Neural cell (in vitro differentiated cells): ENCODE data around the gene AMIGO2. TPM values are rescaled to one million over a fixed set of nuclear protein-coding genes. Genes with fewer than 3 reads are reported as not detected.

Experiments
- H2AFZ ChIP-seq: fragments of 200-600, 300-800 bp; sonication (generic), shearing (Covaris generic); 2 replicates; pipeline ENCODE4 v1.6.0; 2014; ENCODE audit warnings: low read depth, mild to moderate bottlenecking, antibody characterized with exemption, low read length, moderate library complexity
- H3F3A ChIP-seq: fragments of 200-600 bp; shearing (Covaris generic); 2 replicates; pipeline ENCODE4 v1.6.1; 2016; ENCODE audit warnings: mild to moderate bottlenecking, moderate library complexity, mixed read lengths, antibody characterized with exemption, low read length; ENCODE audit not compliant: insufficient read depth, poor library complexity, severe bottlenecking
- H3K27ac ChIP-seq: fragments of 200-600, 300-800 bp; sonication (generic), shearing (Covaris generic); 2 replicates; pipeline ENCODE4 v1.5.1; 2014; ENCODE audit warnings: mild to moderate bottlenecking, low read length, moderate library complexity
- H3K27me3 ChIP-seq: fragments of 300-800, 200-600 bp; sonication (generic), shearing (Covaris generic); 2 replicates; pipeline ENCODE4 v1.6.0; 2014; ENCODE audit warnings: mild to moderate bottlenecking, low read depth, low read length, moderate library complexity; ENCODE audit not compliant: insufficient read depth
- H3K36me3 ChIP-seq: fragments of 300-800, 200-600 bp; sonication (generic), shearing (Covaris generic); 2 replicates; pipeline ENCODE4 v1.5.1; 2014; ENCODE audit warnings: mild to moderate bottlenecking, antibody characterized with exemption, low read length, moderate library complexity; ENCODE audit not compliant: insufficient read depth
- H3K4me2 ChIP-seq: fragments of 300-800, 200-600 bp; sonication (generic), shearing (Covaris generic); 2 replicates; pipeline ENCODE4 v1.6.0; 2014; ENCODE audit warnings: mild to moderate bottlenecking, low read length
- H3K4me3 ChIP-seq: fragments of 300-800, 200-600 bp; sonication (generic), shearing (Covaris generic); 2 replicates; pipeline ENCODE4 v1.5.1; 2014; ENCODE audit warnings: mild to moderate bottlenecking, low read length, moderate library complexity
- H3K79me2 ChIP-seq: fragments of 200-600 bp; shearing (Covaris generic); replicated peaks from 2 replicates; pipeline ENCODE4 v1.6.0; 2014; ENCODE audit warnings: mild to moderate bottlenecking, low read length, moderate library complexity; ENCODE audit not compliant: insufficient read depth
- H3K9ac ChIP-seq: fragments of 300-800, 200-600 bp; sonication (generic), shearing (Covaris generic); 2 replicates; pipeline ENCODE4 v1.6.1; 2016; ENCODE audit warnings: mild to moderate bottlenecking, low read length, mixed read lengths
- H3K9me2 ChIP-seq: fragments of 200-600 bp; shearing (Covaris generic); 2 replicates; pipeline ENCODE4 v1.6.1; 2016; ENCODE audit warnings: mild to moderate bottlenecking, low read length, mixed read lengths; ENCODE audit not compliant: insufficient read depth
- H3K9me3 ChIP-seq: fragments of 200-600, 300-800 bp; sonication (generic), shearing (Covaris generic); 2 replicates; pipeline ENCODE4 v1.6.1; 2016; ENCODE audit warnings: mild to moderate bottlenecking, mixed run types, low read length, moderate library complexity, mixed read lengths
- H4K20me1 ChIP-seq: fragments of 200-600 bp; shearing (Covaris generic); 2 replicates; pipeline ENCODE4 v1.6.1; 2016; ENCODE audit warnings: mild to moderate bottlenecking, mixed run types; ENCODE audit not compliant: insufficient read depth
- CTCF ChIP-seq: fragments of 450-650 bp; IDR thresholded peaks from 2 replicates; pipeline ENCODE4 v1.5.1; 2014; ENCODE audit warnings: antibody characterized with exemption, mild to moderate bottlenecking, moderate library complexity; ENCODE audit not compliant: poor library complexity, severe bottlenecking
- EP300 ChIP-seq: fragments of 450-650 bp; conservative IDR thresholded peaks from 2 replicates; pipeline ENCODE4 v1.6.1; 2014; ENCODE audit warnings: antibody characterized with exemption, mild to moderate bottlenecking, moderate library complexity; ENCODE audit not compliant: poor library complexity, severe bottlenecking
- EZH2 ChIP-seq: fragments of 200-600, 300-800 bp; shearing (Covaris generic), sonication (generic); IDR thresholded peaks from 2 replicates; pipeline ENCODE4 v1.6.1; 2014; ENCODE audit warnings: antibody characterized with exemption, low read length, borderline replicate concordance, mild to moderate bottlenecking; ENCODE audit not compliant: insufficient read depth, poor library complexity, severe bottlenecking
- MXI1 ChIP-seq: fragments of 450-650 bp; conservative IDR thresholded peaks from 2 replicates; pipeline ENCODE4 v1.6.1; 2014; ENCODE audit warnings: antibody characterized with exemption, mild to moderate bottlenecking; ENCODE audit not compliant: poor library complexity, severe bottlenecking
- POLR2AphosphoS5 ChIP-seq: IDR thresholded peaks from 2 replicates; pipeline ENCODE4 v1.6.1; 2012
- RAD21 ChIP-seq: fragments of 450-650 bp; conservative IDR thresholded peaks from 2 replicates; pipeline ENCODE4 v1.6.1; 2014; ENCODE audit warnings: antibody characterized with exemption, mild to moderate bottlenecking, moderate library complexity
- SMC3 ChIP-seq: fragments of 450-650 bp; conservative IDR thresholded peaks from 2 replicates; pipeline ENCODE4 v1.6.1; 2014; ENCODE audit warnings: antibody characterized with exemption, mild to moderate bottlenecking, moderate library complexity; ENCODE audit not compliant: poor library complexity
- TAF1 ChIP-seq: IDR thresholded peaks from 2 replicates; pipeline ENCODE4 v1.6.1; 2012; ENCODE audit warnings: low read depth
- polyA minus RNA-seq: library from RNA; depleted of rRNA, polyadenylated mRNA; stranded (reverse); fragments of >200 nt; gene quantifications from 2 replicates; pipeline ENCODE4 v1.2.3, GENCODE V29; 2014
- polyA plus RNA-seq: library from polyadenylated mRNA; depleted of rRNA; stranded (reverse); fragments of >200 nt; gene quantifications from 2 replicates; pipeline ENCODE4 v1.2.3, GENCODE V29; 2014
- TF ChIP-seq, protein P1 (sequence below): IDR thresholded peaks from 2 replicates; pipeline ENCODE4 v1.6.1; 2012; ENCODE audit warnings: borderline replicate concordance

AMIGO2 gene
- polyA plus RNA-seq, result 3.1 and 3.6 TPM in 2 replicates
- 3.2 and 4.5 TPM in 2 replicates for polyA minus RNA-seq

DNA sequence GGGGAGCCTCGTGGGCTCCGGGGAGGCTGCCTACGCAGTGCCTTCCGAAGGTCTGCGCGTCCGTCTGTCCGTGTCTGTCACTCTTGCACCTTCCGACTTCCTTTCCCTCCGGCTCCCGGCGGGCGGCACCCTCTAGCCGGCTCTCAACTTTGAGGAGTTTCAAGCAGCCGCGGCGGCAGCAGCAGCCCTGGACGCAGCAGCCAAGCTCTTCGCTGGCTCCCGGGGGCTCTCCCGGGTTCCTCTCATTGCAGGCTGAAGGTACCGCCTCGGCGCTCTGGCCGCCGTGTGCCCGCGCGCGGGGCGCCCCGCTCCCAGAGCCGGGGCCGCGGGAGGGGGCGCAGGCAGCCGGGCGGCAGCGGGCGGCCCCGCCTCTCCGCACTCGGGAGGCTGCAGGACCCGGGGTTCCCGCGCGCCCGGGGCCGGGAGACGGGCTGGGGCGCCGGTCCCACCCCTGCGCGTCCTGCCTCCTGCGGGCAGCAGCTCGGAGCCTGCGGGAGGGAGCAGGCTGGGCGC, at the start of gene AMIGO2, which contains the start of gene PCED1B:
TSS of gene AMIGO2 (minus strand) at position 492 of the 513 bp plus-strand sequence. CDS start 957 bp downstream, outside the sequence.
TSS of gene PCED1B (plus strand) at position 154 of the 513 bp plus-strand sequence. CDS start 155,443 bp downstream, outside the sequence.
- Histone ChIP-seq H3F3A (no peaks in the 10 kb centered on the region), H3K9me3 (no peaks in the 10 kb centered on the region), H3K4me3 (peak within 1 kb of the TSS; percentile 76), H3K36me3 (no peaks in the 10 kb centered on the region), H3K79me2 (no peaks in the 10 kb centered on the region), H3K27ac (no peak within 1 kb of the TSS), H2AFZ (peak within 1 kb of the TSS; percentile 7), H4K20me1 (no peaks in the 10 kb centered on the region), H3K27me3 (peaks cover 27% of the 10 kb centered on the region), H3K9ac (peak within 1 kb of the TSS; percentile 44), H3K9me2 (no peaks in the 10 kb centered on the region), H3K4me2 (peak within 1 kb of the TSS; percentile 22)
- TF ChIP-seq EZH2 (no peak), EP300 (no peak), CTCF (no peak), SMC3 (peak; percentile 38), POLR2AphosphoS5 (no peak), MXI1 (no peak), RAD21 (peak; percentile 52), TAF1 (no peak)
- TF ChIP-seq, protein P1, sequence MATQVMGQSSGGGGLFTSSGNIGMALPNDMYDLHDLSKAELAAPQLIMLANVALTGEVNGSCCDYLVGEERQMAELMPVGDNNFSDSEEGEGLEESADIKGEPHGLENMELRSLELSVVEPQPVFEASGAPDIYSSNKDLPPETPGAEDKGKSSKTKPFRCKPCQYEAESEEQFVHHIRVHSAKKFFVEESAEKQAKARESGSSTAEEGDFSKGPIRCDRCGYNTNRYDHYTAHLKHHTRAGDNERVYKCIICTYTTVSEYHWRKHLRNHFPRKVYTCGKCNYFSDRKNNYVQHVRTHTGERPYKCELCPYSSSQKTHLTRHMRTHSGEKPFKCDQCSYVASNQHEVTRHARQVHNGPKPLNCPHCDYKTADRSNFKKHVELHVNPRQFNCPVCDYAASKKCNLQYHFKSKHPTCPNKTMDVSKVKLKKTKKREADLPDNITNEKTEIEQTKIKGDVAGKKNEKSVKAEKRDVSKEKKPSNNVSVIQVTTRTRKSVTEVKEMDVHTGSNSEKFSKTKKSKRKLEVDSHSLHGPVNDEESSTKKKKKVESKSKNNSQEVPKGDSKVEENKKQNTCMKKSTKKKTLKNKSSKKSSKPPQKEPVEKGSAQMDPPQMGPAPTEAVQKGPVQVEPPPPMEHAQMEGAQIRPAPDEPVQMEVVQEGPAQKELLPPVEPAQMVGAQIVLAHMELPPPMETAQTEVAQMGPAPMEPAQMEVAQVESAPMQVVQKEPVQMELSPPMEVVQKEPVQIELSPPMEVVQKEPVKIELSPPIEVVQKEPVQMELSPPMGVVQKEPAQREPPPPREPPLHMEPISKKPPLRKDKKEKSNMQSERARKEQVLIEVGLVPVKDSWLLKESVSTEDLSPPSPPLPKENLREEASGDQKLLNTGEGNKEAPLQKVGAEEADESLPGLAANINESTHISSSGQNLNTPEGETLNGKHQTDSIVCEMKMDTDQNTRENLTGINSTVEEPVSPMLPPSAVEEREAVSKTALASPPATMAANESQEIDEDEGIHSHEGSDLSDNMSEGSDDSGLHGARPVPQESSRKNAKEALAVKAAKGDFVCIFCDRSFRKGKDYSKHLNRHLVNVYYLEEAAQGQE, result no peak

- Histone ChIP-seq H3F3A (no peaks in the 10 kb centered on the region), H3K9me2 (no peaks in the 10 kb centered on the region), H3K36me3 (no peaks in the 10 kb centered on the region), H3K27ac (no peak overlapping the region), H3K27me3 (no peaks in the 10 kb centered on the region), H3K4me3 (no peak overlapping the region), H4K20me1 (no peaks in the 10 kb centered on the region), H3K79me2 (no peaks in the 10 kb centered on the region), H3K9me3 (no peaks in the 10 kb centered on the region), H3K9ac (no peak overlapping the region), H3K4me2 (no peak overlapping the region), H2AFZ (no peak overlapping the region)
- no peak for TF ChIP-seq TAF1
- TF ChIP-seq SMC3, result no peak
- TF ChIP-seq EZH2, result no peak
- TF ChIP-seq CTCF, result no peak
- TF ChIP-seq EP300, result no peak
- TF ChIP-seq RAD21, result no peak
- TF ChIP-seq MXI1, result no peak
- TF ChIP-seq, protein P1, result no peak
- TF ChIP-seq POLR2AphosphoS5, result no peak
Measured at GRCh38 chr12:47126246-47126645, 46.5 kb upstream of the AMIGO2 start.
